OCI-LY7 (cell line): ENCODE measurements around the gene SCYL2. TPM values are rescaled to one million over a fixed set of nuclear protein-coding genes. Genes with fewer than 3 reads are reported as not detected.

Experiments
- BruUV-seq: library from RNA; stranded (reverse); fragments of 400-500 nt; replicated peaks from 2 replicates; lab custom pipeline; 2021; lab: Mats Ljungman, UMichigan
- CTCF ChIA-PET: fragments of 300-600 bp; sonication (Branson Sonifier 250); formaldehyde crosslinking; loops from one replicate; lab custom pipeline; 2022; ENCODE audit warnings: antibody characterized with exemption; ENCODE audit not compliant: unreplicated experiment; lab: Charles Lee
- POLR2A ChIA-PET: fragments of 300-600 bp; sonication (Branson Sonifier 250); formaldehyde crosslinking; loops from one replicate; lab custom pipeline; 2022; ENCODE audit warnings: antibody characterized with exemption; lab: Charles Lee
- DNase-seq: peaks from one replicate; pipeline ENCODE4 v3.0.0-alpha.2; 2015; ENCODE audit warnings: low spot score
- H2AFZ ChIP-seq: fragments of 200-600 bp; sonication (generic), shearing (Covaris generic); 2 replicates; pipeline ENCODE4 v1.6.1; 2014; ENCODE audit warnings: mild to moderate bottlenecking, antibody characterized with exemption, low read length, moderate library complexity
- H3K27ac ChIP-seq: fragments of 200-600 bp; sonication (generic); 2 replicates; pipeline ENCODE4 v1.5.1; 2014; ENCODE audit warnings: mixed run types, low read depth, mild to moderate bottlenecking, moderate library complexity, low read length, inconsistent platforms; ENCODE audit not compliant: poor library complexity, severe bottlenecking
- H3K36me3 ChIP-seq: fragments of 200-600 bp; sonication (generic); 2 replicates; pipeline ENCODE4 v1.6.1; 2014; ENCODE audit warnings: mild to moderate bottlenecking, antibody characterized with exemption, low read length, moderate library complexity, mixed read lengths; ENCODE audit not compliant: insufficient read depth
- H3K4me1 ChIP-seq: fragments of 200-600 bp; sonication (generic); 2 replicates; pipeline ENCODE4 v1.5.1; 2014; ENCODE audit warnings: mild to moderate bottlenecking, low read length; ENCODE audit not compliant: insufficient read depth, poor library complexity, severe bottlenecking
- H3K4me2 ChIP-seq: fragments of 200-600 bp; sonication (generic); 2 replicates; pipeline ENCODE4 v1.6.1; 2014; ENCODE audit warnings: mild to moderate bottlenecking, low read length
- H3K4me3 ChIP-seq: fragments of 200-600 bp; sonication (generic); 2 replicates; pipeline ENCODE4 v1.5.1; 2014; ENCODE audit warnings: mild to moderate bottlenecking, low read depth, low read length; ENCODE audit not compliant: poor library complexity, severe bottlenecking
- H3K79me2 ChIP-seq: fragments of 200-600 bp; sonication (generic); 2 replicates; pipeline ENCODE4 v1.6.1; 2016; ENCODE audit warnings: low read depth, mild to moderate bottlenecking, low read length, moderate library complexity, mixed read lengths; ENCODE audit not compliant: insufficient read depth
- H3K9me2 ChIP-seq: fragments of 200-600 bp; sonication (generic); 2 replicates; pipeline ENCODE4 v1.6.1; 2016; ENCODE audit warnings: mild to moderate bottlenecking, low read length, mixed read lengths; ENCODE audit not compliant: insufficient read depth
- H3K9me3 ChIP-seq: fragments of 200-600 bp; sonication (generic); 2 replicates; pipeline ENCODE4 v1.6.1; 2014; ENCODE audit warnings: mild to moderate bottlenecking, mixed run types, low read length, mixed read lengths
- H4K20me1 ChIP-seq: fragments of 200-600 bp; sonication (generic); 2 replicates; pipeline ENCODE4 v1.6.1; 2014; ENCODE audit warnings: mild to moderate bottlenecking, antibody characterized with exemption, low read length, moderate library complexity, mixed read lengths; ENCODE audit not compliant: insufficient read depth
- EZH2phosphoT487 ChIP-seq: fragments of 200-600 bp; sonication (generic); IDR thresholded peaks from 2 replicates; pipeline ENCODE4 v1.6.1; 2018; ENCODE audit warnings: low read depth, borderline replicate concordance, mild to moderate bottlenecking, mixed run types, antibody characterized with exemption, low read length, moderate library complexity, mixed read lengths
- intact Hi-C: fragments of 100-400 bp; cut with micrococcal nuclease; formaldehyde crosslinking; loops from one replicate; pipeline ENCODE4 v1.10.0; 2022; ENCODE audit not compliant: unreplicated experiment
- total RNA-seq, 2 experiments: library from RNA; depleted of rRNA in 1 of 2; stranded (reverse); fragments of >200 nt in 1 of 2; shearing (Covaris generic) in 1 of 2; gene quantifications; 2 replicates each; pipeline ENCODE4 v1.2.3, GENCODE V29; 2014 to 2022
- TF ChIP-seq, protein P1 (sequence below): fragments of 200-600 bp; sonication (generic); conservative IDR thresholded peaks from 2 replicates; pipeline ENCODE4 v1.5.1; 2014; ENCODE audit warnings: mild to moderate bottlenecking, antibody characterized with exemption, low read length, moderate library complexity, mixed read lengths

The SCYL2 gene
- total RNA-seq, 2 experiments from 2014 or later = 13.9 to 30.7 TPM

- Histone ChIP-seq H3K9me2 (no peaks in the 10 kb centered on the region), H3K27ac (no peak overlapping the region), H3K79me2 (no peaks in the 10 kb centered on the region), H3K4me1 (no peaks in the 10 kb centered on the region), H3K9me3 (no peaks in the 10 kb centered on the region), H2AFZ (no peak overlapping the region), H4K20me1 (no peaks in the 10 kb centered on the region), H3K4me3 (no peak overlapping the region), H3K4me2 (no peak overlapping the region), H3K36me3 (no peaks in the 10 kb centered on the region)
- ChIA-PET CTCF (no interaction called here), POLR2A (no interaction called here)
- no TSS peak for BruUV-seq
- TF ChIP-seq, protein P1, sequence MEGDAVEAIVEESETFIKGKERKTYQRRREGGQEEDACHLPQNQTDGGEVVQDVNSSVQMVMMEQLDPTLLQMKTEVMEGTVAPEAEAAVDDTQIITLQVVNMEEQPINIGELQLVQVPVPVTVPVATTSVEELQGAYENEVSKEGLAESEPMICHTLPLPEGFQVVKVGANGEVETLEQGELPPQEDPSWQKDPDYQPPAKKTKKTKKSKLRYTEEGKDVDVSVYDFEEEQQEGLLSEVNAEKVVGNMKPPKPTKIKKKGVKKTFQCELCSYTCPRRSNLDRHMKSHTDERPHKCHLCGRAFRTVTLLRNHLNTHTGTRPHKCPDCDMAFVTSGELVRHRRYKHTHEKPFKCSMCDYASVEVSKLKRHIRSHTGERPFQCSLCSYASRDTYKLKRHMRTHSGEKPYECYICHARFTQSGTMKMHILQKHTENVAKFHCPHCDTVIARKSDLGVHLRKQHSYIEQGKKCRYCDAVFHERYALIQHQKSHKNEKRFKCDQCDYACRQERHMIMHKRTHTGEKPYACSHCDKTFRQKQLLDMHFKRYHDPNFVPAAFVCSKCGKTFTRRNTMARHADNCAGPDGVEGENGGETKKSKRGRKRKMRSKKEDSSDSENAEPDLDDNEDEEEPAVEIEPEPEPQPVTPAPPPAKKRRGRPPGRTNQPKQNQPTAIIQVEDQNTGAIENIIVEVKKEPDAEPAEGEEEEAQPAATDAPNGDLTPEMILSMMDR = no peak
- no peak for TF ChIP-seq EZH2phosphoT487
- DNase-seq = no peak
- intact Hi-C loops = no loop called here
Measured at GRCh38 chr12:100247765-100248164, 19.2 kb upstream of the SCYL2 start.

DNA sequence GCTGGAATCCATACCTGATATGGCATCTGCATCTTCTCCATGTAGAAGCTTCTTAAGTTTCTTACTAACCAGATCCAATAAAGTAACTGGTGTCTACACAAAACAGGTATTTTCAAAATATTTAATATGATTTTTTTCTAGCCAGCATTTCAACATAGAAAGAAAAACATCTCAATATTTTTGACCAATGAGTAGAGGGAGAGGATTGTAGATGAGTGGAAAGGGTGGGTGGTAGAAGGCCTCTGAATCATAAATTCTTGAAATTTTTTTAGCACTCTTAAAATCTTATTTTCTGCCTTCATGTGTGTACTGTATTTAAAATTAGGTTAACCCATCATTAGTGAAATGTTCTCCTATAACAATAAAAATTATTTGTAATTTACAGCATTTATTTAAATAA is 18.1 kb upstream of the SCYL2 start:
- Histone ChIP-seq H3K4me3 (no peak overlapping the region), H2AFZ (no peak overlapping the region), H3K36me3 (no peaks in the 10 kb centered on the region), H3K4me1 (no peaks in the 10 kb centered on the region), H3K79me2 (no peaks in the 10 kb centered on the region), H4K20me1 (no peaks in the 10 kb centered on the region), H3K4me2 (no peak overlapping the region), H3K9me2 (no peaks in the 10 kb centered on the region), H3K9me3 (no peaks in the 10 kb centered on the region), H3K27ac (no peak overlapping the region)
- intact Hi-C loops = no loop called here
- ChIA-PET POLR2A (interaction anchor here (0.6 kb wide), 1 partner anchor 145 kb away, joined by 4 read pairs; no protein-coding TSS in a partner anchor), CTCF (no interaction called here)
- TF ChIP-seq, protein P1 = no peak
- TF ChIP-seq EZH2phosphoT487 = no peak
- DNase-seq = no peak
- no TSS peak for BruUV-seq

GRCh38 chr12:100249941-100250340 is 17.0 kb upstream of the SCYL2 start:
- Histone ChIP-seq H3K9me3 (no peaks in the 10 kb centered on the region), H3K4me2 (no peak overlapping the region), H3K36me3 (no peaks in the 10 kb centered on the region), H3K79me2 (no peaks in the 10 kb centered on the region), H3K9me2 (no peaks in the 10 kb centered on the region), H3K4me1 (no peaks in the 10 kb centered on the region), H4K20me1 (no peaks in the 10 kb centered on the region), H3K27ac (no peak overlapping the region), H3K4me3 (no peak overlapping the region), H2AFZ (no peak overlapping the region)
- intact Hi-C loops = no loop called here
- DNase-seq = no peak
- ChIA-PET CTCF (no interaction called here), POLR2A (no interaction called here)
- TF ChIP-seq, protein P1 = no peak
- TF ChIP-seq EZH2phosphoT487 = no peak
- no TSS peak for BruUV-seq
